NCI-H2171 treated with DMSO at 0.1 percent for 48 hours (cell line): ENCODE measurements around the gene CES4A.
A peak's percentile ranks its signal among the peaks of the same experiment; 100 is the strongest.
"Not testable (repeated sequence)": the region's sequence is repeated elsewhere in the genome, so short reads cannot be mapped to it uniquely, and the experiment has no call there.

Source experiments
- DNase-seq: peaks from one replicate; lab custom pipeline; 2025; lab: John Stamatoyannopoulos, UW

Gene CES4A

DNA sequence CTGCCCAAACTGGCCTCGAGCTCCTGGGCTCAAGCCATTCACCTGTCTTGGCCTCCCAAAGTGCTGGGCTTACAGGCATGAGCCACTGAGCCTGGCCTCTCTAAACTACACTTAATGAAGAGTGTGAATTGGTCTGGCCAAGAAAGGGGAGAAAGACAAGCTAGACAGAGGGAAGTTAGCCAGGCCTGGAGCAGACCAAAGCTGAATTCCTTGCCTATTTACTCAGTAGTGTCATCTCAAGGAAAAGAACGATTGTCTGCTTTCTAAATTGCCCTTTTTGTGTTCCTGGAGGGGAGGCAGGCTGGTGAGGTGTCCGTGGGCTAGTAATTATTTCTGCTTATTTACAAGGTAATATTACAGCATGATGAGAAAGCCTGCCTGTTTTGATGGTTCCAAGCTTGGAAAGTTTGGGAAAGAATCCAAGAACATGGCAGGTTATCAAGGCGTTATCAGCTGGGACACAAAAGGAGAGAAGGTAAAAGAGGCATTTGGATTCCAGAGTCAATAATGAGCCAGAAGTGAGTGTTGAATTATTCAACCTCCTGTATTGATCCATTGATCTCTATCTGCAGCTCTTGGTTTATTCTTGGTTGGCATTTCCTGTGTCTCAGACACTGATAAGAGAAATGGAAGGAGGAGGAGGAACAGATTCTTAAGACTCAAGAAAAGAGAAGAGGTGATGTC is 34.3 kb downstream of the CES4A start:
- DNase-seq, result no peak

DNA sequence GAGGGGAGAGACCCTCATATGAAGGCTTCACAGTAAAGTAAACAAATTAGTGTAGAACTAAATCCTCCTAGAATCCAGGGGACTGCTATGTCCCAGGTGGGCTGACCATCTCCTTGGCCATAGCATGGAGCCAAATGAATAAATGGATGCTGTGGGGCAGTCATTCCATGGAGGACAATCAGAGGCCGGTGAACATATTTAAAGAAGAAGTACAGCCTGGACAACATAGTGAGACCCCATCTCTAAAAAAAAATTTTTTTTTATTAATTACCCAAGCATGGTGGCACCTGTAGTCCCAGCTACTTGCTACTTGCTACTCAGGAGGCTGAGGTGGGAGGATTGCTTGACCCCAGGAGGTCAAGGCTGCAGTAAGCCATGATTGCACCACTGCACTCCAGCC is 35.3 kb downstream of the CES4A start:
- no peak for DNase-seq

DNA sequence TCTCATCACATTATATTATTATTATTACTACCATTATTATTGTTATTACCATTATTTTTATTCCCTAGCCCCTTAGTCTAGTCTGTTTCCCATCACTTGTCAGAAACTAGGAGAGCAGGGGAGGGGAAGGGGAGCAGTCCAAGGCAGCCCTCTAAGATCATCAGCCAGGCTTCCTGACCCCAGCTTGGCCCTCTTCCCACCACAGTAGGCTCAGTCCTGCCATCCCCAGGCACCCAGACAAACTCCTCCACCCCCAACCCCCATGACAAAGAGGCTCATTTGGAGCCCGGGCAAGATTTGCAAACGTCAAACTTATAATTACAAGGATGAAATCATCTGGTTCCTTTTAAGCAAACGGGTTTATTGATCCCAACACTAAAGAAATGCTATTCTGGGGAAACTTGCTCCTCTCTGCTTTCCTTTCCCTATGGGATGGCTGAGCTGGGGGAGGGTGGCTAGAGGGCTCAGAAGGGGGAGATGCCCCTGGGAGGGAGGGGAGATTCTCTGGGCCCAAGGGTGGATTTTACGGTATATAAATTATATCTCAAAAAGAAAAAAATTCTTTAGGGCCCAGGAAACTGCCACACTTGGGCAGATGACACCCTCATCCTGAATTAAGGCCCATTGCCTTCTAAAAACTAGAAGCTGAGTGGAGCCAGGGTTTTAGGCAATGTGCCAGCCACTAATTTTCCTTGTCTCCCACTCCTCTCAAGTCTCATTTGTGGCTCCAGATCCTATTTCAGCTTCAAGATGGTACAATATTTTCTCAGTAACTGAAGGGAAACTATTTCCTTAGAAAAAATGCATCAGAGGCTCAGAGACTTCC is 36.2 kb downstream of the CES4A start:
- DNase-seq, result peak; percentile 86

DNA sequence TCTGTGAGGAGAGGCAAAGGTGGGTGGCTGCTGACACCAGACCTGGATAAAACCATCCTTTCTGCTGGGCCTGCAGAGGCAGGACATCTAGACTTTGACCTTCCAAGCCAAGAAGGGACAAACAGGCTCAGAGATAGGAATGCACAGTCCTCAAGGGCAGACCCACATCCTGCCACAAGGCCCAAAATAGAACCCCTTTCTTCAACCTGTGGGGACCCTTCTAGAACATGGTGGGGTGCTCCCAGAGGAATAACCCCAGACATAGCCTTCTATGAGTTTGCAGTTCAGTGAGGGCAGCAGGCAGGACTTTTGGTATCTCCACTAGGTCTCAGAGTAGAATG is 36.8 kb downstream of the CES4A start:
- no peak for DNase-seq

DNA sequence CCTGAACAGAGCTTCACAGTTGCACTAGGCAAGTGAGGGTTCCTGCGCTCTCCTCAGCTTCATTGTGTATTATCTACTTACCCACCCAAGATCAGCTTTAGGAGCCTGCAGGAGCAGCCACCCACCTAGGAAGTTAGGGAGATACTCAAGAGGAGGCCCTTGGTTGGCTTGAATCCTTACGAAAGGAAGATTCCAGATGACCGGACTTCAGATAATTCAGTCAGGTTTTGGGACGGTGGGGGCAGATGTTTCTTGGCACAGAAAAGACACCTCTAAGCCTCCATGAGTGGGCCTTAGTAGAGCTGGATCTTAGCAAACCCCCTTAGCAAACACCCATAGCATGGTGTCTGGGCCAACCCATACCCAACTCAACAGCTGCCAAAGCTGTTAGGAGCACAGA is 38.2 kb downstream of the CES4A start:
- DNase-seq, result no peak

DNA sequence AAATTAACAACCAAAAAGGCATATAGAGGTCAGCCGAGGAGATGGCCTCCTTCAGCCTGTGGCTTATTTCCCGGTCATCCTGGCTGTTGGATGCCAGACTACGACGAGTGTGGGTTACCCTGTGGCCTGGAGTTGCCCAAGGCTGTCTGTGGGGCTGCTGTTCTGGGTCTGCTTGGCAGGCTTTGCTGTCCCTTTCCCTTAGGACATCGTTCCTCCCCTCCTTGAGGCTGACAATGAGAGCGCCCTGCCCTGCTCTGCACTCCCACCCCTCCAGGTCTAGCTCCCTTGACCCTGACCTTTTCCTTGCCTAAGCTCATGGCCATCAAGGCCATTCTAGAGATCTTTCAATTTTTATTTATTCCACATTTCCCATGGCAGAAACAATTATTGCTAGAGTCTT is 38.7 kb downstream of the CES4A start:
- DNase-seq, result no peak

DNA sequence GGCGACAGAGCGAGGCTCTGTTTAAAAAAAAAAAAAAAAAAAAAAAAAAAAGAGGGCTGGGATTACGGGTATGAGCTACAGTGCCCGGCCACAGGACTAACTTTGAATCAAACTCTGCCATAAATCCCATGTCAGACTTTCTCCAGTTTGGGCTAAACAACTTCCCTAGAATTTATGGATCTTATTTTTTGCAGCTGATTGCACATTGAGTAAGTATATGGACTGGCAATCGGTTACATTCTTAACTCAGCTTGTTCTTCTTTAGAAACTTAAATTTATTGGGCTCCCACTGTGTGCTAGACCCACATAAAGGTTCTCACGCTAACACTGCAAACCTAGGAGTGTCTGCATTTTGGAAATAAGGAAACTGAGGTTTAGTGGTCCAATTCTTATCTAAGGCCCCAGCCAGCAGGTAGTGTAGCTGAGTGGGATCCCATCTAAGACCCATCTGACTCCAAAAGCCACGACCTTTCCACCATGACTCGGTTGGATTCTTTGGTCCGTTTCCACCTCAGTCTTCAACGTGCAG is 39.8 kb downstream of the CES4A start:
- DNase-seq, result no peak

DNA sequence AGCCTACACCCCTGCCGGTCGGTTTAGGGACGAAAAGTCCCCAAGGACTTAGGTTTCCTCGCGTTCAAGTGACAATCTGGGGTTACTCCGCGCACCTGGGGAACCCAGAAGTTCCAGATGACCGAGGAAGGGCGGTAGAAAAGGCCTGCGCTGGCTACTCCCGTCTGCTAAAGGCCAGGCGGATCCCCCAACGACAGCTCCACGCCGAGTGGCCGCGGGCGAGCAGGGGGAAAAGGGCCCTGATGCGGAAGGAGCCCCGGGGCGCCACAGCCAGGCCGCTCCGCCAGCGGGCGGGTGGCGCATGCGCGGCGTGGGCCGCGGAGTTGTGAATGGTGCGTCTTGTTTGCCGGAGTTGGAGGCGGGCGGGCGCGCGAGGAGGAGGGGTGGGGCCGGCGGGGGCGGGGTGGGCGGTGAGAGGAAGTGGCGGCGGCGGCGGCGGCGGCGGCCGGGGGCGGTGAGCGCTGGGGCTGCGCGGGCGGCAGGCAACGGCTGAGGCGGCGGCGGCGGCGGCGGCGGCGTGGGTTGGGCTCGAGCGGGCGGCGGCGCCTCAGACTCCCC is 40.4 kb downstream of the CES4A start, which contains the start of gene CBFB:
CBFB (plus strand) TSS at position 454 of the 558 bp plus-strand sequence. CDS start 259 bp downstream, outside the sequence.
- DNase-seq, result peak; percentile 88

DNA sequence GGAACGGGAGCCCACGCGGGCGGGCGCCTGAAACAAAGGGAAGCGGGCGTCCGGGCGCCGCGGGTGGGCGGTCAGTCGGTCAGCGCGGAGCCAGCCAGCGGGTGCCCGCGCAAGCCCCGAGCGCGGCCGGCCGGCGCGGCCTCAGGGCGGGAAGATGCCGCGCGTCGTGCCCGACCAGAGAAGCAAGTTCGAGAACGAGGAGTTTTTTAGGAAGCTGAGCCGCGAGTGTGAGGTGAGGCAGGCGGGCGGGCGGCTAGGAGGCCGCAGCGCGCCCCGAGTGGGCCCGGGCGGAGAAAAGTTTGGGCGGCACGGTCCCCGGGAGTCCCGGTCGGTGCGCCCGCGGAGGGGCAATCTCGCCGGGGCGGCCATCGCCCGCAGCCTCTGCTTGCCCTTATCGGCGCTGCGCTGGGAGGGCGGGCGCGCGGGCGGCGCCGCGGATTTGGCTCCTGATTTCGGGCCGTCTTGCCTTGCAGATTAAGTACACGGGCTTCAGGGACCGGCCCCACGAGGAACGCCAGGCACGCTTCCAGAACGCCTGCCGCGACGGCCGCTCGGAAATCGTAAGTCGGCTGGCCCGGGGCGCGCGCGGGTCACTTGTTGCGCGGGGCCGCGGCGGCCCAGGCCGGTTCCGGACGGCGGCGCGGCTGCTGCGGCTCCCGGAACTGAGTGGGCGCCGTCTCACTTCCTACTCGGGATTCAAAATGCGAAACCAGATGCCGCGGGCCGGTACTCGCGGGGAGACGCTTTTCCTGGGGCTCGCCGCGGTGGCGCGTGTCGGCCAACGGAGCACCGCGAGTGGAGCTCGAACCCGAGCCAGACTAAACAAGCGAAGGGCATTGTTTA is 41.1 kb downstream of the CES4A start:
- DNase-seq, result peak; percentile 14

DNA sequence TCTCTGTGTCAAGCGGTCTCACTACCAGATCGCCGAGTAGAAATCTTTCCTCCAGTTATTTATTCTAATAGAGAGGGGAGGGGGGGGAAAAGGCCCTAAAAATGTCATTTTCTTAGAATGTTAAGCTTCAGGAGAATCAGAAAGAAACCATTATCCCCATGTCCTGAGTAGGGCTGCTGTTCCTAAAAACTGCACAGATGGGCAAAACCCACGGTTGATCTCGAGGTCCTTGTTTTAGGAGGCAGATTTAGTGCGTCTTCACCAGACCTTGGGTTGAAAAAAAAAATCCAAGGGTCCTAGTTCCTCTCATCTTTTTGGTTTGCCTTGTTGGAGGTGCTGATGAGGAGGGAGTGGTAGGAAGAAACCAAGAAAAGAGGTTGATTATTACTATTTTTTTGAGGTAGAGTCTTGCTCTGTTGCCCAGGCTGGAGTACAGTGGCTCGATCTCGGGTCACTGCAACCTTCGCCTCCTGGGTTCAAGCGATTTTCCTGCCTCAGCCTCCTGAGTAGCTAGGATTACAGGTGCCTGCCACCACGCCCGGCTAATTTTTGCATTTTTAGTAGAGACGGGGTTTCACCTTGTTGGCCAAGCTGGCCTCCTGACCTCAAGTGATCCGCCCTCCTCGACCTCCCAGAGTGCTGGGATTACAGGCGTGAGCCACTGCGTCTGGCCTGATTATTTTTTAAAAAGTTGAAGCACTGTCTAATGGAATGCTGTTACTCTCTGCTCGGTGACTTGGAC is 42.0 kb downstream of the CES4A start:
- no peak for DNase-seq

DNA sequence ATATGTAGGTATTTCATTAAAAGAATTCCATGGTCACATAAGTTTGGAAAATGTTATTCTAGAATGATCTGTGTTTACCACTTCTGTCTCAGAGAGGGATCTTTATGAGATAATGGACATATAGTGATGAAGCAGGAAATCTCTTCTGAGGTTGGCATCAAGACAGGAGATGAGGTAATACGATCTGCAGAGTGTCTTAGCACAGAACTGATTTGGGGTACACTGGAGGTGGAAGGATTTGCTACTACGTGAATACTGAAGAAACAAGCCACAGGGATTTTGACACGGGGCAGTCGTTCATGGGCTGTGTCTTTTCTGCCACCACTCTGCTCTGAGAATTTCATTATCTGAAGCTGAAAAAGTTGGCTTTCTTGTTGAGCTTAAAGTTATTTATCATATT is 46.1 kb downstream of the CES4A start:
- DNase-seq, result no peak

DNA sequence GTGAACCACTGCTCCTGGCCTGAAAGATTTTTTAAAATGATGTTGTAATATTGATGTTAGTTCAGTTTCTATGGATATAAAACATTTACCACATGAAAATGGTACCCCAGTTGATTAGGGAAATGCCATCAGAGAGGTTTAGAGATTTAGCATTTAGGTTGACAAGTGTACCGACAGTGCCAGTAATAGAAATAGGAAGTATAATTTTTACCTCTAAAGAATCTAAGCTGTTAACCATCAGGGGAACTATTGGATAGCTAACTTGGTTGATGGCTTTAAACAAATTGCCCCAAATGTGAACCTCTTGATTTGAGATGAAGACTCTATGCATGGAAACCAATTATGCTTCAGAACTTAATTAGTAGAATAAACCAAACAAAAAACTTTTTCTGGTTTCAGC is 47.0 kb downstream of the CES4A start:
- no peak for DNase-seq

DNA sequence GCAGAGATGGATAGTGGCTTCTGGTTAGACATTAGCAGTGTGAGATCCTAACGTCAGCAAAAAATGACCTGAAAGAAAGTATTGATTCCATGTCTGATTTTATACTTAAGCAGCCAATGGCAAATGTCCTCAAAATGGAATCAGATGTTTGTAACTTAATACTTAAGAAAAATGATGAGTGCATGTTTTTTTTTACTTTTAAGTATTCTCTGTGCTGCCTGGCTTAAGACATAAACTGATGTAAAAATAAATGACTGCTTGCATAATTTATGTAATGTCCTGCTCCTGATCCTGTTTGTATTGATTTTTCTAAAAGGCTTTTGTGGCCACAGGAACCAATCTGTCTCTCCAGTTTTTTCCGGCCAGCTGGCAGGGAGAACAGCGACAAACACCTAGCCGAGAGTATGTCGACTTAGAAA is 47.9 kb downstream of the CES4A start:
- DNase-seq, result peak; percentile 28

DNA sequence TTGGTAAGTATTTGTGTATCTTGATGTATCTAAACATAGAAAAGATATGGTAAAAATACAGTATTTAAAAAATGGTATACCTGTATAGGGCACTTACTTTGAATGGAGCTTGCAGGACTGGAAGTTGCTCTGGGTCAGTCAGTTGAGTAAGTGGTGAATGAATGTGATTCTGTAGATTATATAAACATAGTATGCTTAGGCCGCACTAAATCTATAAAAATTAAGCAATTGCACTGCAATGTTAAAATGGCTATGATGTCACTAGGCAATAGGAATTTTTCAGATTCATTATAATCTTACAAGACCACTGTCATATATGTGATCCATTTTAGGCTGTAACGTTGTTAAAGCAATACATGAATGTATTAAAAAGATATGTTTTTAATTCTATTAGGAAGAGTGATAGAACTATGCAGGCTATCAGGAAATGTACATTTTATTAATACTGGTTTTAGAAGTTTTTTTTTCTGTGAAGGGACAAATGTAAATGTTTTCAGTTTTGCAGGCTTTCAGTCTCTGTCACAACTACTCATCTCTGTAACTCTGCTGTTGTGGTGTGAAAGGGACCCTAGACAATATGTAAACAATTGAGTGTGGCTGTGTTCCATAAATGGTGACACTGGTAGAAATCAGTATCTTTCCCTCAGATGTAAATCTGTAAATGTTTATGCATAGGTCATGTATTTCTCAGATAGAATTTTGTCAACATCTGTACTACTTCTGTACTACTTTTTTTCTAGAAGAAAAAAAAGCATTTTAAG is 51.1 kb downstream of the CES4A start:
- no peak for DNase-seq

DNA sequence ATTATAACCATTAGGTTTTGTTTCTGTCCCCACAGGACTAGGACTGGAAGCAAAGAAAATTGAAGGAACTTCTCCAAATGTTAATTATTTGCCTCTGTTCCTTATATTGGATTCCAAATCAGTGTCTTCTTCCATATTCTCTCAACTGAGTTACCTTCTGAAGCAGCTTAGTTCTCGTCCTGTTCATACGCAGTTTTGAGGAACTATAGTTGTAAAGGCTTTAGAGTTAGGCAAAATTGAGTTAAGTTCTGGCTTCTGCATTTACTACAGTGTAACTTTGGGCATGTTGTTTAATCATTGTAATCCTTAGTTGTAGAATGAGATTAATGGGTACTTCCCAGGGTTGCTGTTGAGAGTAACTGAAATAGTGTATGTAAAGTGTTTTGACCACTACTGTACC is 51.8 kb downstream of the CES4A start:
- DNase-seq, result no peak

DNA sequence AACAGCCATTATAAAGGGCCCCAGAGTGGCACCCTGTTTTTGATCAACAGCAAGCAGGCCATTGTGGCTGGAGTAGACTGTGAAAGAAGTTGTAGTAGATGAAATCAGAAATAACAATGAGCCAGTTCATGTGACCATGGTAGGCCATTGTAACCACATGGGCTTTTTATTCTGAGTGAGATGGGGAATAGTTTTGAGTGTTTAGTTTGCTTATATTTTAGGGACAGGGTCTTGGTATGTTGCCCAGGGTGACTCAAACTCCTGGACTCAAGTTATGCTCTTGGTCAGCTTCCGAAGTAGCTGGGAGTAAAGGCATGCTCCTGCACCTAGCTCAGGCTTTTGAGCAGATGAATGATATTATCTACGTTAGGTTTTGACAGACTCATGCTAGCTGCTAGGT is 52.5 kb downstream of the CES4A start:
- DNase-seq, result no peak

DNA sequence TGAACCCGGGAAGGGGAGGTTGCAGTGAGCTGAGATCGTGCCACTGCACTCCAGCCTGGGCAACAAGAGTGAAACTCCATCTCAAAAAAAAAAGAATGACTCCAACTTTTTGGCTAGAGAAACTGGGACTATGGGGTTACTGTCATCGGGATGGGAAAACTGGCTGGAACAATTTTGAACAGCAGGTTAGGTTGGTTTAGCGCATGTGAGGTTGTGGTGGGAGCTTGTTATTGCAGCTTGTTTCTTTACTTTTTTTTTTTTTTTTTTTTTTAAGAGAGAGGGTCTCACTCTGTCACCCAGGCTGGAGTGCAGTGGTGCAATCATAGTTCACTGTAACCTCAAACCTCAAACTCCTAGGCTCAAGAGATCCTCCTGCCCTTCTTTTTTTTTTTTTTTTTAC is 53.1 kb downstream of the CES4A start:
- DNase-seq, result not testable (repeated sequence)

DNA sequence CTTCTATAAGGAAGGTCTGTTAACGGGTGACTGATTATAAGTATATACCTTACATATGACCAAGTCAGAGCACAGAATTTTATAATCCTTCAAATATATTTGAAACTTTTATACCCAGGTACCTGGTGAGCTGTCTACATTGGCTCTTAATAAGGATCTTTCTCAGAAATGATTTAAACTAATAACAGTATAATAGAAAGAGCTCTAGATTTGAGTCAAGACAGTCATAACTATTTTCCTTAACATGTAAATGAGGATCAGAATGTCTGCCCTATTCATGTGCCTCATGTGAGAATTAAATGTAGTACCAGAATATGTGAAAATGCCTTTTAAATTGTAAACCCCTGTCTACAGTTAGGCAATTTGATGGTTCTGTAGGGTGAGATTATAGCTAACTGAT is 55.0 kb downstream of the CES4A start:
- DNase-seq, result no peak

DNA sequence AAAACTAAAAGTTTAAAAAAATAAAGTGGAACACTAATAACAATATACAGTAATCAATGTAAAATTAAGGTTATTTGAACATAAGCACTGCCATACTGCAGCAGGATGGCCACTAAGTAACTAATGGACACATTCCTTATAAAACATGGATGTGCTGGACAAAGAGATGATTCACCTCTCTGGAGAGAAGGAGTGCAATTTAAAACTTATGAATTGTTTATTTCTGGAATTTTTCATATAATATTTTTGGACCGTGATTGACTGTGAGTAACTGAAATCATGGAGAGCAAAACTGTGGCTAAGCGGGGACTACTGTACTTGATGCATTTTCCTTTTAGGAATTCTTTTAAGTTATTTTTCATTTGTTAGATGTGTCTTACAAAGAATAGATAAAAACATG is 62.4 kb downstream of the CES4A start:
- no peak for DNase-seq

DNA sequence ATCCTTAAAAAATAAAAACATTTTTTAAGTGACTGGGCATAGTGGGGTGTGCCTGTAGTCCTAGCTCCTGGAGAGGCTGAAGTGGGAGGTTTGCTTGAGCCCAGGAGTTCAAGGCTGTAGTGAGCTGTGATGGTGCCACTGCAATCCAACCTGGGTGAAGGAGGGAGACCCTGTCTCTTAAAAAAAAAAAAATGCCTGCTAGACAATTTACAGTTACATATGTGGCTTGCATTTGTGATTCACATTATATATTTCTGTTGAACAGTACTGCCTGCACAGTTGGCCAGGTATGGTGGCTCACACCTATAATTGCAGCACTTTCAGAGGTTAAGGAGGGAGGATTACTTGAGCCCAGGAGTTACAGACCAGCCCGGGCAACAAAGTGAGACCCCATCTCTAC is 64.0 kb downstream of the CES4A start:
- DNase-seq, result no peak
